Mucosa of rectum (tissue), 2 donors: ENCODE data around the gene ETF1.

ENCODE experiments used
- H3K27ac ChIP-seq, 2 donors: one replicate each; pipeline ENCODE4 v1.7.0; 2013; ENCODE audit warnings: inconsistent platforms in 2 of 2, low read depth in 2 of 2, low read length in 2 of 2
- H3K27me3 ChIP-seq, 2 donors: one replicate each; pipeline ENCODE4 v1.7.0; 2013; ENCODE audit warnings: low read length in 2 of 2; ENCODE audit not compliant: control insufficient read depth in 2 of 2, insufficient read depth in 2 of 2
- H3K36me3 ChIP-seq, 2 donors: one replicate each; pipeline ENCODE4 v1.7.0; 2013; ENCODE audit warnings: low read length in 2 of 2; ENCODE audit not compliant: control insufficient read depth in 2 of 2, insufficient read depth in 2 of 2
- H3K4me1 ChIP-seq, 2 donors: one replicate each; pipeline ENCODE4 v1.7.0; 2013; ENCODE audit warnings: low read length in 2 of 2, mild to moderate bottlenecking in 1 of 2; ENCODE audit not compliant: control insufficient read depth in 2 of 2, insufficient read depth in 2 of 2
- H3K4me3 ChIP-seq, 2 donors: one replicate each; pipeline ENCODE4 v1.7.0; 2013; ENCODE audit warnings: low read length in 2 of 2
- H3K9ac ChIP-seq, 2 donors: one replicate each; pipeline ENCODE4 v1.7.0; 2013; ENCODE audit warnings: low read length in 2 of 2, low read depth in 1 of 2, mild to moderate bottlenecking in 1 of 2
- H3K9me3 ChIP-seq, 2 donors: one replicate each; pipeline ENCODE4 v1.7.0; 2013; ENCODE audit warnings: low read length in 2 of 2; ENCODE audit not compliant: control insufficient read depth in 2 of 2
- donor health status: healthy.
- donor health status: Normal muscosa, but diverticular disease.

ETF1 gene

GRCh38 chr5:138533973-138534941, 8.8 kb downstream of the ETF1 start:
- H3K27ac ChIP-seq, result no peak overlapping the region

GRCh38 chr5:138529812-138530211, 13.2 kb downstream of the ETF1 start:
- peaks cover 0 to 4% of the 10 kb centered on the region in 2 donors for H3K4me1 ChIP-seq
- H3K27ac ChIP-seq, result no peak overlapping the region
- H3K9me3 ChIP-seq, result no peaks in the 10 kb centered on the region
- no peak overlapping the region for H3K9ac ChIP-seq
- no peak overlapping the region for H3K4me3 ChIP-seq
- H3K27me3 ChIP-seq, result no peaks in the 10 kb centered on the region
- peaks cover 2 to 5% of the 10 kb centered on the region in 2 donors for H3K36me3 ChIP-seq

More at GRCh38 chr5:138533973-138534941, 8.8 kb downstream of the ETF1 start:
- Histone ChIP-seq H3K27me3 (no peaks in the 10 kb centered on the region), H3K4me1 (peaks cover 3 to 4% of the 10 kb centered on the region in 2 donors), H3K4me3 (no peak overlapping the region), H3K9me3 (no peaks in the 10 kb centered on the region), H3K9ac (no peak overlapping the region), H3K36me3 (peaks cover 2 to 11% of the 10 kb centered on the region in 2 donors)

- Histone ChIP-seq H3K4me3 (no peak overlapping the region), H3K27me3 (no peaks in the 10 kb centered on the region), H3K36me3 (peaks cover 2 to 5% of the 10 kb centered on the region in 2 donors), H3K4me1 (peaks cover 0 to 4% of the 10 kb centered on the region in 2 donors), H3K9ac (no peak overlapping the region), H3K9me3 (no peaks in the 10 kb centered on the region), H3K27ac (no peak overlapping the region)
Observed at GRCh38 chr5:138528744-138529469, 14.1 kb downstream of the ETF1 start.

DNA sequence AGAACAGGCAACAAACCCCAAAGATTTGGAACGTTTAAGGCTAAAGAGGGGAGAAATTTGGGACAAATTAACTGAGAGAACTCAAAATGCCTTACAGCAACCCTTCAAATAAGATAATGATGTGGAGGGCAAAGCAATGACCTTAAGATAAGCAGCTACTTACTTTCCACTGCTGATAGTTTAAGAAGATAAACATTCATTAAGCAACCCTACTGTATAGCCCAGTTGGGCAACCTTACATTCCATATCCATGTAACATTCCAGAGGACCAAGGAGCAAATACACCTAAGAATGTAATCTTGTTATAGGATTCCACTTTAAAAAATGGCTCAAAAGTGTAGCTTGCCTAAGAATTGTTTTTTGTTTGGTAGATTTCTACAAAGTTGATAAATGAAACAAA, 14.8 kb downstream of the ETF1 start:
- H3K36me3 ChIP-seq, result peaks cover 2 to 5% of the 10 kb centered on the region in 2 donors
- H3K9me3 ChIP-seq, result no peaks in the 10 kb centered on the region
- no peak overlapping the region for H3K4me3 ChIP-seq
- H3K27me3 ChIP-seq, result no peaks in the 10 kb centered on the region
- H3K9ac ChIP-seq, result no peak overlapping the region
- peaks cover 0 to 4% of the 10 kb centered on the region in 2 donors for H3K4me1 ChIP-seq
- H3K27ac ChIP-seq, result no peak overlapping the region

DNA sequence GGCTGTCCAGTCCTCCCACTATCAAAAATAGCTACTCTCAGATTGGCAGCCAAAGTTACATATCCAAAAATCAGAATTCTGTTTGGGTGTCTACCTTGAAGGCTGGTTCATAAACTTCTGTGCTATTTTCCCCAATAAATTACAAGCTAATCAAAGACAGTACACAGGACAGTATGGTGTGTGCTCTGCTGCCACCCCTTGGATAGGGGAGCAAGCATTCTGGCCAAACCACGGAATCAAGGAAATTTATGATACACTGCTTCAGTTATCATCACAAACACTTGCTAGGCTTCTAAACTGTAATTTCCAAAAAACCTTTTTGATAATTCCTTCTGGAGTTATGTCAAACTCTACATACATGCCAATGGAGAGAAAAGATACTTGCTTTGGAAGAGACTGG, 15.9 kb downstream of the ETF1 start:
- Histone ChIP-seq H3K4me1 (peaks cover 0 to 4% of the 10 kb centered on the region in 2 donors), H3K9ac (no peak overlapping the region), H3K36me3 (peaks cover 2 to 5% of the 10 kb centered on the region in 2 donors), H3K9me3 (no peaks in the 10 kb centered on the region), H3K4me3 (no peak overlapping the region), H3K27ac (no peak overlapping the region), H3K27me3 (no peaks in the 10 kb centered on the region)

DNA sequence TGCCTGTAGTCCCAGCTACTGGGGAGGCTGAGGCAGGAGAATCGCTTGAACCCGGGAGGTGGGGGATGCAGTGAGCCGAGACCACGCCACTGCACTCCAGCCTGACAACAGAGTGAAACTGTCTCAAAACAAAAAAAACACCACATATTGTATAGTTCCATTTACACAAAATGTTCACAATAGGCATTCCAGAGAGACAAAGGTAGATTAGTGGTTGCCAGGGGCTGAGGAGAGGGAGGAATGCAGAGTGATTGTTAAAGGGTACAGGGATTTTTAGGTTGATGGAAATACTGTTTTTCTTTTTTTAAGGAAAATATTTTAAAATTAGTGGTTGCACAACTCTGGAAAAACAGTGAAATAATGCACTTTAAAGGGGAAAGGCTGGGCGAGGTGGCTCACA, 19.6 kb downstream of the ETF1 start:
- no peaks in the 10 kb centered on the region for H3K4me1 ChIP-seq
- H3K27ac ChIP-seq, result no peak overlapping the region
- H3K4me3 ChIP-seq, result no peak overlapping the region
- H3K9me3 ChIP-seq, result no peaks in the 10 kb centered on the region
- no peak overlapping the region for H3K9ac ChIP-seq
- peaks cover 3 to 4% of the 10 kb centered on the region in 2 donors for H3K36me3 ChIP-seq
- H3K27me3 ChIP-seq, result no peaks in the 10 kb centered on the region

GRCh38 chr5:138520971-138521370, 22.1 kb downstream of the ETF1 start:
- Histone ChIP-seq H3K4me1 (no peaks in the 10 kb centered on the region), H3K36me3 (peaks cover 17 to 24% of the 10 kb centered on the region in 2 donors), H3K9me3 (no peaks in the 10 kb centered on the region), H3K4me3 (no peak overlapping the region), H3K9ac (no peak overlapping the region), H3K27ac (no peak overlapping the region), H3K27me3 (no peaks in the 10 kb centered on the region)

DNA sequence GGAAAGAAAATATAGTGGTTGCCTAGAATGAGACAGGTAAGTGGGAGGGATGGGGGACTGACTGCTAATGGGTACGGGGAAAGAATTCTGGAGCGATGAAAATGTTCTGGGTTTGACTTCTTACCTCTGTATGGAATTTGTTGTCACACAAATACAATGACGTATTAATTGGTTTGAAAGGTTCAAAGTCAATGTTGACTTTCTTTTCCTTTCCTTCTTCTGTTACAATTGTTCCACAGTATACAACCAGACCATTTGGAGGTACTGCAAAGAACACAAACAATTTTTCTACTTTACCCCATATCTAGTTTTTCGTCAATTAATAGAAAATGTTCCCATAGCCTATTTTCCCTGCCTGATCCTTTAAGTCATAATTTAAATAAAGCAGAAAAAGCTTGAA, 25.6 kb downstream of the ETF1 start:
- Histone ChIP-seq H3K36me3 (peaks cover 46 to 47% of the 10 kb centered on the region in 2 donors), H3K4me3 (no peak overlapping the region)

DNA sequence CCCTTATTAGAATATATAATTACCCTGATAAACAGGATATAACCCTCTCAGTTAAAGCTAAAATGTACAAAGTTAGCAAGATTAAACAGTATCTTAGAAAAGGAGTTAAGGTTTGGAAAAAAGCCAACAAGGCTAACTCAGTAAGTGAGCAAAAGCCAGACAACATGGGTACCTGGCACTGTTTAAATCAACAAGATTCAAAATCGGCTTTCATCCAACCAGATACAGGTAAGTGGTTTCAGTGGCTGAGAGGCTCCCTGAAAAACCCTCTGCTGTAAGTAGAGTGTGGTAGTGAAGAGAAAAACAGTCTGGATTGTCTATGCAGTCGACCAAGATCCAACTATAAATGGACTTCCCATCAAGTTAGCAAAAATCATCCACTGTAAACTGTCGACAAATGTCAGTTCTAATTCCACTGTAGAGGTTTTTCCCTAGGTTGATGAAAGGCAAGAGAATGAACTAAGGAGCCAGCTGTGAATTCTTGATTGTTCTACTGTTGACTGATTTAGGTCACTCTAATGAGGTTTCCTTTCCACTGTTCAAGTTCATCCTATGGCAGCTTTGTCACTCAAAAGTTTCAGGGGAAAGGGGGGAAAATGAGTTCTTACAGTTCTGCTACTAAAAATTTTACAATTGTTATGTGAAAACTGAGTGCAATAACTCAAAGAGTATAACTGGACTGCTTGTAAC, 27.3 kb downstream of the ETF1 start:
- H3K36me3 ChIP-seq, result peaks cover 55 to 58% of the 10 kb centered on the region in 2 donors
- H3K27me3 ChIP-seq, result no peaks in the 10 kb centered on the region
- no peak overlapping the region for H3K4me3 ChIP-seq

More for the DNA sequence above, 25.6 kb downstream of the ETF1 start:
- Histone ChIP-seq H3K27me3 (no peaks in the 10 kb centered on the region), H3K4me1 (no peaks in the 10 kb centered on the region), H3K27ac (no peak overlapping the region), H3K9me3 (no peaks in the 10 kb centered on the region), H3K9ac (no peak overlapping the region)

More for the DNA sequence above, 27.3 kb downstream of the ETF1 start:
- Histone ChIP-seq H3K9ac (no peak overlapping the region), H3K9me3 (no peaks in the 10 kb centered on the region), H3K27ac (no peak overlapping the region), H3K4me1 (no peaks in the 10 kb centered on the region)
